Neural progenitor cell (in vitro differentiated cells): Measurements from ENCODE around the gene CLN5. TPM values are rescaled to one million over a fixed set of nuclear protein-coding genes. Genes with fewer than 3 reads are reported as not detected.

Experiments
- DNase-seq: peaks from one replicate; pipeline ENCODE4 v3.0.0-alpha.2; 2016; ENCODE audit warnings: low spot score
- H2AFZ ChIP-seq: fragments of 200-600 bp; sonication (generic); replicated peaks from 2 replicates; pipeline ENCODE4 v1.6.1; 2016; ENCODE audit warnings: antibody characterized with exemption
- H3F3A ChIP-seq: fragments of 200-600 bp; sonication (generic); 2 replicates; pipeline ENCODE4 v1.6.1; 2016; ENCODE audit warnings: antibody characterized with exemption, low read depth
- H3K27ac ChIP-seq: fragments of 200-600 bp; sonication (generic); 2 replicates; pipeline ENCODE4 v1.5.1; 2016; ENCODE audit warnings: mild to moderate bottlenecking
- H3K27me3 ChIP-seq: fragments of 200-600 bp; sonication (generic); 2 replicates; pipeline ENCODE4 v1.6.1; 2016; ENCODE audit warnings: mild to moderate bottlenecking, moderate library complexity
- H3K36me3 ChIP-seq: fragments of 200-600 bp; sonication (generic); 2 replicates; pipeline ENCODE4 v1.5.1; 2016
- H3K4me1 ChIP-seq: fragments of 200-600 bp; sonication (generic); 2 replicates; pipeline ENCODE4 v1.6.1; 2016; ENCODE audit warnings: mixed run types
- H3K4me2 ChIP-seq: fragments of 200-600 bp; sonication (generic); 2 replicates; pipeline ENCODE4 v1.6.1; 2016
- H3K4me3 ChIP-seq: fragments of 200-600 bp; sonication (generic); 2 replicates; pipeline ENCODE4 v1.5.1; 2016
- H3K79me2 ChIP-seq: fragments of 200-600 bp; sonication (generic); 2 replicates; pipeline ENCODE4 v1.6.1; 2016; ENCODE audit warnings: low read depth
- H3K9ac ChIP-seq: fragments of 200-600 bp; sonication (generic); 2 replicates; pipeline ENCODE4 v1.6.1; 2016
- H3K9me3 ChIP-seq: fragments of 200-600 bp; sonication (generic); 2 replicates; pipeline ENCODE4 v1.5.1; 2016; ENCODE audit warnings: low read depth
- H4K20me1 ChIP-seq: fragments of 200-600 bp; sonication (generic); 2 replicates; pipeline ENCODE4 v1.6.1; 2016; ENCODE audit warnings: low read depth
- H3K27ac Mint-ChIP-seq: 3 replicates; pipeline ENCODE4 v1.8.0; 2021; ENCODE audit warnings: mixed read lengths
- H3K27me3 Mint-ChIP-seq: 2 replicates; pipeline ENCODE4 v1.8.0; 2022; ENCODE audit warnings: low read depth, mild to moderate bottlenecking, inconsistent platforms, moderate library complexity, mixed read lengths; ENCODE audit not compliant: insufficient read depth
- H3K36me3 Mint-ChIP-seq: 3 replicates; pipeline ENCODE4 v1.8.0; 2021; ENCODE audit warnings: mixed read lengths
- H3K4me1 Mint-ChIP-seq: 3 replicates; pipeline ENCODE4 v1.8.0; 2021; ENCODE audit warnings: mixed read lengths
- H3K4me3 Mint-ChIP-seq: 3 replicates; pipeline ENCODE4 v1.8.0; 2021; ENCODE audit warnings: mild to moderate bottlenecking, moderate library complexity, mixed read lengths
- H3K9me3 Mint-ChIP-seq: 3 replicates; pipeline ENCODE4 v1.8.0; 2020; ENCODE audit warnings: mixed read lengths
- CTCF ChIP-seq: fragments of 200-600 bp; sonication (generic); IDR thresholded peaks from 2 replicates; pipeline ENCODE4 v1.5.1; 2017; ENCODE audit warnings: antibody characterized with exemption, mild to moderate bottlenecking
- EZH2 ChIP-seq: fragments of 200-600 bp; sonication (generic); IDR thresholded peaks from 2 replicates; pipeline ENCODE4 v1.6.1; 2017; ENCODE audit warnings: antibody characterized with exemption, mild to moderate bottlenecking, moderate library complexity
- EZH2phosphoT487 ChIP-seq: fragments of 200-600 bp; sonication (generic); IDR thresholded peaks from 2 replicates; pipeline ENCODE4 v1.6.1; 2017; ENCODE audit warnings: antibody characterized with exemption
- total RNA-seq: library from RNA; depleted of rRNA; stranded (reverse); fragments of >200 nt; gene quantifications from 2 replicates; pipeline ENCODE4 v1.2.3, GENCODE V29; 2015; ENCODE audit warnings: low replicate concordance

The CLN5 gene
- total RNA-seq, 1 donor from 2014 or later, result 28.5 TPM

GRCh38 chr13:76991432-76991795, 467 bp upstream of the CLN5 start:
- no peak overlapping the region for H3K27ac Mint-ChIP-seq
- TF ChIP-seq CTCF (no peak), EZH2 (no peak), EZH2phosphoT487 (peak; percentile 7)
- Histone ChIP-seq H3F3A (peaks cover 7% of the 10 kb centered on the region), H2AFZ (peak overlapping the region; percentile 83), H3K79me2 (peaks cover 22% of the 10 kb centered on the region), H3K27me3 (peaks cover 7% of the 10 kb centered on the region), H3K36me3 (no peaks in the 10 kb centered on the region), H3K4me1 (peaks cover 8% of the 10 kb centered on the region), H3K4me2 (peak overlapping the region; percentile 94), H3K9ac (no peak overlapping the region), H3K9me3 (no peaks in the 10 kb centered on the region), H3K4me3 (peak overlapping the region; percentile 83), H4K20me1 (no peaks in the 10 kb centered on the region), H3K27ac (no peak overlapping the region)
- H3K27me3 Mint-ChIP-seq, result peaks cover 3% of the 10 kb centered on the region
- H3K4me3 Mint-ChIP-seq, result peak overlapping the region; percentile 98
- peaks cover 4% of the 10 kb centered on the region for H3K36me3 Mint-ChIP-seq
- H3K9me3 Mint-ChIP-seq, result no peaks in the 10 kb centered on the region
- peak; percentile 5 for DNase-seq
- H3K4me1 Mint-ChIP-seq, result peaks cover 17% of the 10 kb centered on the region

- H3K4me3 Mint-ChIP-seq, result peak overlapping the region; percentile 98
- peaks cover 8% of the 10 kb centered on the region for H3K4me1 ChIP-seq
- H3K9me3 Mint-ChIP-seq, result no peaks in the 10 kb centered on the region
- H3K9me3 ChIP-seq, result no peaks in the 10 kb centered on the region
- peak overlapping the region; percentile 94 for H3K4me2 ChIP-seq
- H4K20me1 ChIP-seq, result no peaks in the 10 kb centered on the region
- no peaks in the 10 kb centered on the region for H3K36me3 ChIP-seq
- peaks cover 7% of the 10 kb centered on the region for H3F3A ChIP-seq
- peak overlapping the region; percentile 54 for H3K9ac ChIP-seq
- H3K36me3 Mint-ChIP-seq, result peaks cover 11% of the 10 kb centered on the region
- H2AFZ ChIP-seq, result peak overlapping the region; percentile 83
- peak overlapping the region; percentile 83 for H3K4me3 ChIP-seq
- H3K4me1 Mint-ChIP-seq, result peaks cover 17% of the 10 kb centered on the region
- DNase-seq, result peak; percentile 60
- no peak overlapping the region for H3K27ac Mint-ChIP-seq
- no peaks in the 10 kb centered on the region for H3K27me3 ChIP-seq
- TF ChIP-seq EZH2, result peak; percentile 26
- no peak for TF ChIP-seq EZH2phosphoT487
- TF ChIP-seq CTCF, result no peak
- peak overlapping the region; percentile 49 for H3K27ac ChIP-seq
- peaks cover 3% of the 10 kb centered on the region for H3K27me3 Mint-ChIP-seq
- peaks cover 22% of the 10 kb centered on the region for H3K79me2 ChIP-seq
These were observed 694 bp downstream of the CLN5 start for GRCh38 chr13:76992548-76993001.

GRCh38 chr13:76993021-76993420, 1.1 kb downstream of the CLN5 start:
- Histone ChIP-seq H3K4me2 (peak overlapping the region; percentile 94), H3K27ac (no peak overlapping the region), H3K4me1 (peaks cover 8% of the 10 kb centered on the region), H3K9ac (peak overlapping the region; percentile 54), H3K4me3 (peak overlapping the region; percentile 83), H3K36me3 (no peaks in the 10 kb centered on the region), H3K79me2 (peaks cover 22% of the 10 kb centered on the region), H4K20me1 (no peaks in the 10 kb centered on the region), H3K9me3 (no peaks in the 10 kb centered on the region), H2AFZ (no peak overlapping the region), H3K27me3 (no peaks in the 10 kb centered on the region), H3F3A (peaks cover 7% of the 10 kb centered on the region)
- no peak for DNase-seq
- TF ChIP-seq CTCF, result no peak
- TF ChIP-seq EZH2, result no peak
- TF ChIP-seq EZH2phosphoT487, result no peak
- H3K9me3 Mint-ChIP-seq, result no peaks in the 10 kb centered on the region
- H3K4me1 Mint-ChIP-seq, result peaks cover 17% of the 10 kb centered on the region
- peaks cover 3% of the 10 kb centered on the region for H3K27me3 Mint-ChIP-seq
- no peak overlapping the region for H3K27ac Mint-ChIP-seq
- H3K36me3 Mint-ChIP-seq, result peaks cover 15% of the 10 kb centered on the region
- H3K4me3 Mint-ChIP-seq, result peak overlapping the region; percentile 98
